Stimulated activated CD4-positive, alpha-beta T cell treated with anti-CD3 and anti-CD28 coated beads, TNF-alpha, amount 100 ng/mL, for 24 hours (primary cell): ENCODE results near the gene PLCD1.

Source experiments
- DNase-seq, 3 experiments: peaks; one replicate each; pipeline ENCODE4 v3.0.0-alpha.2; 2020; ENCODE audit warnings: low read depth in 3 of 3

Gene PLCD1

GRCh38 chr3:37964146-37964545, 65.3 kb downstream of the PLCD1 start:
- DNase-seq, result no peak

- no peak for DNase-seq
Measured at GRCh38 chr3:37963635-37964034, 65.8 kb downstream of the PLCD1 start.

GRCh38 chr3:37963016-37963415, 66.4 kb downstream of the PLCD1 start:
- DNase-seq, result no peak

- no peak for DNase-seq
Measured at GRCh38 chr3:37961622-37962431, 67.6 kb downstream of the PLCD1 start.

GRCh38 chr3:37957539-37957936, 71.9 kb downstream of the PLCD1 start:
- no peak for DNase-seq
